Mammary epithelial cell (primary cell): ENCODE measurements around the gene KYNU.

Experiments used
- EZH2 ChIP-seq: IDR thresholded peaks from 2 replicates; pipeline ENCODE4 v1.6.1; 2012; ENCODE audit warnings: low read length, inconsistent platforms, borderline replicate concordance
- TF ChIP-seq, protein P1 (sequence below), 2 donors: IDR thresholded peaks in 1 of 2; conservative IDR thresholded peaks in 1 of 2; 2 replicates each; pipeline ENCODE4 v1.5.1; 2011 to 2012; ENCODE audit warnings: inconsistent platforms in 2 of 2, low read length in 2 of 2, mild to moderate bottlenecking in 2 of 2, control low read depth in 1 of 2, low read depth in 1 of 2; ENCODE audit not compliant: insufficient read depth in 1 of 2; ENCODE audit errors: extremely low read depth in 1 of 2

DNA sequence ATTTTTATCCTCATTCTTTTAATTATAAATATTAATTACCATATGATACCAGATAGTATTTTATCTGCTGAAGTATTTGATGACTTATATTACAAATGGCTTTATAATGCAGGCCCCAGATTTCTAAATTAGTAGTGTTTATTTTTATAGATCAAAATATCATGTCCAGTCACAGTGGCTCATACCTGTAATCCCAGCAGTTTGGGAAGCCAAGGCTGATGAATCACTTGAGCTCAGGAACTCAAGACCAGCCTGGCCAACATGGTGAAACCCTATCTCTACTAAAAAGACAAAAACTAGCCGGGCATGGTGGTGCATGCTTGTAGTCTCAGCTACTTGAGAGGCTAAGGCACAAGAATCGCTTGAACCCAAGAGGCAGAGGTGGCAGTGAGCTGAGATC is 151.7 kb downstream of the KYNU start:
- TF ChIP-seq, protein P1, sequence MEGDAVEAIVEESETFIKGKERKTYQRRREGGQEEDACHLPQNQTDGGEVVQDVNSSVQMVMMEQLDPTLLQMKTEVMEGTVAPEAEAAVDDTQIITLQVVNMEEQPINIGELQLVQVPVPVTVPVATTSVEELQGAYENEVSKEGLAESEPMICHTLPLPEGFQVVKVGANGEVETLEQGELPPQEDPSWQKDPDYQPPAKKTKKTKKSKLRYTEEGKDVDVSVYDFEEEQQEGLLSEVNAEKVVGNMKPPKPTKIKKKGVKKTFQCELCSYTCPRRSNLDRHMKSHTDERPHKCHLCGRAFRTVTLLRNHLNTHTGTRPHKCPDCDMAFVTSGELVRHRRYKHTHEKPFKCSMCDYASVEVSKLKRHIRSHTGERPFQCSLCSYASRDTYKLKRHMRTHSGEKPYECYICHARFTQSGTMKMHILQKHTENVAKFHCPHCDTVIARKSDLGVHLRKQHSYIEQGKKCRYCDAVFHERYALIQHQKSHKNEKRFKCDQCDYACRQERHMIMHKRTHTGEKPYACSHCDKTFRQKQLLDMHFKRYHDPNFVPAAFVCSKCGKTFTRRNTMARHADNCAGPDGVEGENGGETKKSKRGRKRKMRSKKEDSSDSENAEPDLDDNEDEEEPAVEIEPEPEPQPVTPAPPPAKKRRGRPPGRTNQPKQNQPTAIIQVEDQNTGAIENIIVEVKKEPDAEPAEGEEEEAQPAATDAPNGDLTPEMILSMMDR (conservative IDR thresholded peaks at IDR 0.05 in 1 of 2, IDR thresholded peaks at IDR 0.05 in 1 of 2; ENCODE audit: extremely low read depth in 1 of 2, insufficient read depth in 1 of 2, low read depth in 1 of 2, low read length in 2 of 2), result no peak
- no peak for TF ChIP-seq EZH2
